ENCODE measurements around the gene TRIP4.
"Not testable (repeated sequence)": the region's sequence is repeated elsewhere in the genome, so short reads cannot be mapped to it uniquely, and the experiment has no call there.

TRIP4 gene

GRCh38 chr15:64387562-64388168, at the start of gene TRIP4:
TRIP4 (plus strand) TSS chr15:64387836; CDS start chr15:64387864, 28 bp downstream.
- peak; percentile 93 to 95 for DNase-seq (ENCODE audit: low read depth in 1 of 2, low spot score in 1 of 2)

GRCh38 chr15:64340355-64340754, 47.3 kb upstream of the TRIP4 start:
- DNase-seq (ENCODE audit: low read depth in 1 of 2, low spot score in 1 of 2): no peak

GRCh38 chr15:64341961-64342360, 45.7 kb upstream of the TRIP4 start:
- DNase-seq (ENCODE audit: low read depth in 1 of 2, low spot score in 1 of 2): no peak

- no peak for DNase-seq (ENCODE audit: low read depth in 1 of 2, low spot score in 1 of 2)
Measured at GRCh38 chr15:64343222-64343621, 44.4 kb upstream of the TRIP4 start.

- DNase-seq (ENCODE audit: low read depth in 1 of 2, low spot score in 1 of 2): no peak
Measured at GRCh38 chr15:64343841-64344240, 43.8 kb upstream of the TRIP4 start.

- no peak for DNase-seq (ENCODE audit: low read depth in 1 of 2, low spot score in 1 of 2)
Measured at GRCh38 chr15:64344651-64345294, 42.9 kb upstream of the TRIP4 start.

GRCh38 chr15:64346242-64346641, 41.4 kb upstream of the TRIP4 start:
- not testable (repeated sequence) for DNase-seq (ENCODE audit: low read depth in 1 of 2, low spot score in 1 of 2)

GRCh38 chr15:64348455-64348854, 39.2 kb upstream of the TRIP4 start:
- no peak for DNase-seq (ENCODE audit: low read depth in 1 of 2, low spot score in 1 of 2)

- DNase-seq (ENCODE audit: low read depth in 1 of 2, low spot score in 1 of 2): no peak
Measured at GRCh38 chr15:64349375-64349774, 38.3 kb upstream of the TRIP4 start.

GRCh38 chr15:64351265-64351664, 36.4 kb upstream of the TRIP4 start:
- DNase-seq (ENCODE audit: low read depth in 1 of 2, low spot score in 1 of 2): no peak

- DNase-seq (ENCODE audit: low read depth in 1 of 2, low spot score in 1 of 2): no peak
Measured at GRCh38 chr15:64354688-64355344, 32.8 kb upstream of the TRIP4 start.

GRCh38 chr15:64355348-64355943, 32.2 kb upstream of the TRIP4 start:
- peak in 1 of 2 donors; percentile 3 for DNase-seq (ENCODE audit: low read depth in 1 of 2, low spot score in 1 of 2)

GRCh38 chr15:64355944-64356709, 31.5 kb upstream of the TRIP4 start, which contains the start of gene CSNK1G1:
CSNK1G1 (minus strand) TSS chr15:64356173; CDS start chr15:64300499, 55,674 bp downstream.
- peak; percentile 83 to 90 for DNase-seq (ENCODE audit: low read depth in 1 of 2, low spot score in 1 of 2)

- DNase-seq (ENCODE audit: low read depth in 1 of 2, low spot score in 1 of 2): no peak
Measured at GRCh38 chr15:64356710-64357040, 31.0 kb upstream of the TRIP4 start.

- DNase-seq (ENCODE audit: low read depth in 1 of 2, low spot score in 1 of 2): no peak
Measured at GRCh38 chr15:64361259-64361658, 26.4 kb upstream of the TRIP4 start.

- DNase-seq (ENCODE audit: low read depth in 1 of 2, low spot score in 1 of 2): no peak
Measured at GRCh38 chr15:64369078-64369607, 18.5 kb upstream of the TRIP4 start.

- not testable (repeated sequence) for DNase-seq (ENCODE audit: low read depth in 1 of 2, low spot score in 1 of 2)
Measured at GRCh38 chr15:64371383-64371782, 16.3 kb upstream of the TRIP4 start.

- no peak for DNase-seq (ENCODE audit: low read depth in 1 of 2, low spot score in 1 of 2)
Measured at GRCh38 chr15:64373360-64373759, 14.3 kb upstream of the TRIP4 start.

- no peak for DNase-seq (ENCODE audit: low read depth in 1 of 2, low spot score in 1 of 2)
Measured at GRCh38 chr15:64379216-64379960, 8.2 kb upstream of the TRIP4 start.

- not testable (repeated sequence) for DNase-seq (ENCODE audit: low read depth in 1 of 2, low spot score in 1 of 2)
Measured at GRCh38 chr15:64380130-64380870, 7.3 kb upstream of the TRIP4 start.
